Nephron progenitor cell (in vitro differentiated cells): ENCODE results near the gene DNER.

ENCODE experiments used
- DNase-seq: peaks from one replicate; pipeline ENCODE4 v3.0.0; 2021
- H3K27ac Mint-ChIP-seq: 2 replicates; pipeline ENCODE4 v1.8.0; 2021; ENCODE audit warnings: mild to moderate bottlenecking, moderate library complexity, mixed read lengths
- H3K27me3 Mint-ChIP-seq: 2 replicates; pipeline ENCODE4 v1.8.0; 2021; ENCODE audit warnings: mild to moderate bottlenecking, low read depth, mixed read lengths; ENCODE audit not compliant: poor library complexity
- H3K36me3 Mint-ChIP-seq: 2 replicates; pipeline ENCODE4 v1.8.0; 2021; ENCODE audit warnings: low read depth, mixed read lengths
- H3K4me1 Mint-ChIP-seq: 2 replicates; pipeline ENCODE4 v1.8.0; 2021; ENCODE audit warnings: mixed read lengths
- H3K4me3 Mint-ChIP-seq: 2 replicates; pipeline ENCODE4 v1.8.0; 2021; ENCODE audit warnings: mild to moderate bottlenecking, moderate library complexity, mixed read lengths
- H3K9me3 Mint-ChIP-seq: 2 replicates; pipeline ENCODE4 v1.8.0; 2021; ENCODE audit warnings: mild to moderate bottlenecking, moderate library complexity, mixed read lengths
- TF ChIP-seq, protein P1 (sequence below): fragments of 200-600 bp; sonication (generic); IDR thresholded peaks from 2 replicates; pipeline ENCODE4 v1.5.0; 2021; ENCODE audit warnings: antibody characterized with exemption

The DNER gene

DNA sequence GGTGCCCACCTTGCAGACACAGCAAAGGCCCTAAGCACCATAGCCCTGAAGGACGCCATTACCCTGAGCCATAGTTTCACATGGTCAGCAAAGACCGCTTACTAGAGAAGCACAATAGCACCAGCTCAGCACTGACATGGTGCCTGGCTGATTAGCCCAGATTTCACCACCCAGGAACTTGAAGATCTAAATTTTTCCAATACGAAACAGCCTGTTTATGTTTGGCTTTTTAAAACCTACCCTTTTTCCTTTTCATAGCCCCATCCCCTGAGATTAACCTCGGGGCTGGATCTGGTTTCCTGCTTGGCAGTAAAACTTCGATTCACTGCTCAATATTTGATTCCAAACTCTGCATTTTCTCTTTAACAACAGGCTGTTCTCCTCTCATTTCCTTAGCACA lies 284.8 kb downstream of the DNER start:
- Mint-ChIP-seq H3K4me3 (no peak overlapping the region), H3K27me3 (no peaks in the 10 kb centered on the region), H3K9me3 (no peaks in the 10 kb centered on the region), H3K27ac (no peak overlapping the region), H3K36me3 (no peaks in the 10 kb centered on the region), H3K4me1 (peaks cover 4% of the 10 kb centered on the region)
- DNase-seq, result no peak
- TF ChIP-seq, protein P1, sequence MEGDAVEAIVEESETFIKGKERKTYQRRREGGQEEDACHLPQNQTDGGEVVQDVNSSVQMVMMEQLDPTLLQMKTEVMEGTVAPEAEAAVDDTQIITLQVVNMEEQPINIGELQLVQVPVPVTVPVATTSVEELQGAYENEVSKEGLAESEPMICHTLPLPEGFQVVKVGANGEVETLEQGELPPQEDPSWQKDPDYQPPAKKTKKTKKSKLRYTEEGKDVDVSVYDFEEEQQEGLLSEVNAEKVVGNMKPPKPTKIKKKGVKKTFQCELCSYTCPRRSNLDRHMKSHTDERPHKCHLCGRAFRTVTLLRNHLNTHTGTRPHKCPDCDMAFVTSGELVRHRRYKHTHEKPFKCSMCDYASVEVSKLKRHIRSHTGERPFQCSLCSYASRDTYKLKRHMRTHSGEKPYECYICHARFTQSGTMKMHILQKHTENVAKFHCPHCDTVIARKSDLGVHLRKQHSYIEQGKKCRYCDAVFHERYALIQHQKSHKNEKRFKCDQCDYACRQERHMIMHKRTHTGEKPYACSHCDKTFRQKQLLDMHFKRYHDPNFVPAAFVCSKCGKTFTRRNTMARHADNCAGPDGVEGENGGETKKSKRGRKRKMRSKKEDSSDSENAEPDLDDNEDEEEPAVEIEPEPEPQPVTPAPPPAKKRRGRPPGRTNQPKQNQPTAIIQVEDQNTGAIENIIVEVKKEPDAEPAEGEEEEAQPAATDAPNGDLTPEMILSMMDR, result no peak

DNA sequence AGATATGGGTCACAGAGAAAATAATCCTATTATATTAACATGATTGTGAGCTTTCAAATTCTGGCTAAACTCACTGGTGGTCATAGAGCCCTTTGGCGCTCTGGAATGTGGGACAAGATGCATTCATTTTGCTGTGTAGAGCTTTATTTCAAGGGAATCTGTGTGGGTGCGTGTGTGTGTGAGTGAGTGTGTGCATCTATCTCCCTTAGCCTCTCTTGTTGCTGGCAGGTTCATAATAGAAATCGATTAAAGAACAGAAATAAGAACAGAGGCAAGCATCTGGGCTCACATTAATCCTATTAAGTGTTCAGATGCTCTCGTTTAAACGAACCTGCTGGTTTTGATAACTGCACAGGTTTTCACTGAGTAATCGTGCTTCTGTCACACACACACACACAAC lies 287.9 kb downstream of the DNER start:
- no peak overlapping the region for H3K27ac Mint-ChIP-seq
- TF ChIP-seq, protein P1, result no peak
- peaks cover 13% of the 10 kb centered on the region for H3K9me3 Mint-ChIP-seq
- no peak for DNase-seq
- H3K4me1 Mint-ChIP-seq, result peaks cover 4% of the 10 kb centered on the region
- H3K36me3 Mint-ChIP-seq, result no peaks in the 10 kb centered on the region
- H3K4me3 Mint-ChIP-seq, result no peak overlapping the region
- H3K27me3 Mint-ChIP-seq, result peaks cover 6% of the 10 kb centered on the region

DNA sequence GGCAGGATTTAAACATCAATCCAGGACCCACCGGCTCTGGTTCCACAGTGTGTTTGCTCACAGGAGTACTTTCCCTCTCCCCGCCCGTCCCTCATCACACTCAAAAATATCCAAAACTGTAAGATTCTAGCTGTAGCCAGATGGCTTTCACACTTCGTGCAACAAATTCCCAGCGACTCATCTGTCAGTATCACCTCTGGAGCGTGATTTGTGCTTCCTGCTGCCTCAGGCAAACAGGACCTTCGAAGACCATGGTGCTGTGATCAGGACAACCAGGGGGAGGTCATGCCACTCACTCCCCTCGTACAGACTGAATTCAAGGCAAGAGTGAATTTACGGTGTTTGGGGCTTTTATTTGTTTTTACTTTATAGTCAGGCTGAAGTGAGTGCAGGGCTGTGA lies 288.8 kb downstream of the DNER start:
- no peak for DNase-seq
- no peaks in the 10 kb centered on the region for H3K36me3 Mint-ChIP-seq
- peaks cover 4% of the 10 kb centered on the region for H3K4me1 Mint-ChIP-seq
- peaks cover 13% of the 10 kb centered on the region for H3K9me3 Mint-ChIP-seq
- peaks cover 6% of the 10 kb centered on the region for H3K27me3 Mint-ChIP-seq
- no peak overlapping the region for H3K27ac Mint-ChIP-seq
- TF ChIP-seq, protein P1, result no peak
- H3K4me3 Mint-ChIP-seq, result no peak overlapping the region

DNA sequence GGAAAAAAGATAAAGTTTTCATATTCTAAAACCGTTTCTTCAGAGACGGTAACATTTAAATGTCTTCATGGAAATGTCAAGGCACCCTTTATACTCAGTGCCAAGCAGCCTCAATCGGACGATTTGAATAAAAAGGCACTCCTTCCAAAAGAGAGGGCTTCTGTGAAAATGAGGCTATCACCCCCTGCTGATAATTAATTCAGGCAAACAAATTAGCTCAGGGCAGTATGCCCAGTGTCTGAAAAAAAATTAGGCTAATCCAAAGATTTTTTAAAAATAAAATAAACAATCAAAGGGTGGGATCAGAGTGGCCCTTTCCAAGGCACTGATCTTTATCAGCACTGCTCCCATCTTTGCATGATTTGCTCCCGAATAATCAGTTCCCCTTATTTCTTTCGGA lies 292.3 kb downstream of the DNER start:
- H3K36me3 Mint-ChIP-seq, result no peaks in the 10 kb centered on the region
- no peak overlapping the region for H3K27ac Mint-ChIP-seq
- H3K27me3 Mint-ChIP-seq, result peaks cover 6% of the 10 kb centered on the region

DNA sequence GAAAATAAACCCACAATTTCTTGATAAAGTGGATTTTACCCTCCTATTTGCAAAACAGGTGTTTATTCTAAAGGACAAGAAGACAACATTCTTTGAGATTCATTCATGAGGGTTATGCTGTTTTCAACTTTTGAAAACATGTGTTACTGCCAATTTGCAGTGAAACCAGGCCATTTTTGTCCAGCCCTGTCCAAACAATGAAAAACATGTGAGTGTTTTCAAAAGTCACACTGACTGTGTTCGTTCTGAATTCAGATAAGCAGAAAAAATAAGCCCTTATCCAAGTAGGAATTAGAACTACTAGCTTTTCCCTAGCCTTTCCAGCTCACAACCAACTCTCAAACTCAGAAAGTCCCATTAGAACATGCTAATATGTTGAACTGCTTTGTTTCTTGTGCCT lies 295.2 kb downstream of the DNER start:
- H3K27ac Mint-ChIP-seq, result no peak overlapping the region
- no peak overlapping the region for H3K4me3 Mint-ChIP-seq
- no peaks in the 10 kb centered on the region for H3K36me3 Mint-ChIP-seq
- peaks cover 6% of the 10 kb centered on the region for H3K27me3 Mint-ChIP-seq
- no peak for DNase-seq
- H3K4me1 Mint-ChIP-seq, result peaks cover 11% of the 10 kb centered on the region
- H3K9me3 Mint-ChIP-seq, result peaks cover 13% of the 10 kb centered on the region
- TF ChIP-seq, protein P1, result no peak

More for the DNA sequence above, 292.3 kb downstream of the DNER start:
- peaks cover 13% of the 10 kb centered on the region for H3K9me3 Mint-ChIP-seq
- peaks cover 15% of the 10 kb centered on the region for H3K4me1 Mint-ChIP-seq
- TF ChIP-seq, protein P1, result no peak
- H3K4me3 Mint-ChIP-seq, result no peak overlapping the region
- DNase-seq, result no peak

DNA sequence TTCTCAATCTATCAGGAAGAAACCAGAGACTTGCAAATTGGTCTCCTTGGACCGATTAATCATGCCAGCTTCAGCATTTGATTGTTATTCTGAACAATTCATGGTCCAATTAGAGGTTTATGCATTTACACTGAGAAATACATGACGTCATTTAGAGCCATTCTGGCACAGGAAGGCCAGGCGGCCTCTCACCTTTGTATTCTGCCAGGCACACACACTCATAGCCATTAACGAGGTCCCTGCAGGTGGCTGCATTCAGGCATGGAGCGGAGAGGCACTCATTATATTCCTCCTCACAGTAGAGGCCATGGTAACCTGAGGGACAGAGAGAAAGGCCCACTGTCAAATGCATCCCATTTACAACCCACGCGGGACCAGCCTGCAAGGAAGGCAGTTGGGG lies 296.4 kb downstream of the DNER start:
- no peaks in the 10 kb centered on the region for H3K36me3 Mint-ChIP-seq
- no peak overlapping the region for H3K27ac Mint-ChIP-seq
- H3K4me3 Mint-ChIP-seq, result no peak overlapping the region
- TF ChIP-seq, protein P1, result no peak
- peak; percentile 5 for DNase-seq
- H3K9me3 Mint-ChIP-seq, result peaks cover 10% of the 10 kb centered on the region
- peaks cover 11% of the 10 kb centered on the region for H3K4me1 Mint-ChIP-seq
- H3K27me3 Mint-ChIP-seq, result peaks cover 6% of the 10 kb centered on the region
